A549 (cell line): Measurements from ENCODE around the gene MRPL58. TPM values are rescaled to one million over a fixed set of nuclear protein-coding genes. Genes with fewer than 3 reads are reported as not detected.

Experiments used
- ATAC-seq, 2 experiments: fragments of 200-7000 bp in 1 of 2; fragments of >200 bp in 1 of 2; cut with Nextera tagmentation in 1 of 2; cut with Tn5 transposase in 1 of 2; 3 replicates each; pipeline versions ENCODE4 v1.8.0 to v1.9.1; 2018 to 2020; ENCODE audit warnings: mild to moderate bottlenecking in 1 of 2, moderate library complexity in 1 of 2
- CTCF ChIA-PET: fragments of 300-600 bp; sonication (Branson Sonifier 250); formaldehyde crosslinking; extraction: SDS; loops from one replicate; lab custom pipeline; 2021; ENCODE audit warnings: antibody characterized with exemption, inconsistent platforms; lab: Yijun Ruan, JAX
- POLR2A ChIA-PET: fragments of 350-600 bp; formaldehyde crosslinking; extraction: SDS; loops from one replicate; lab custom pipeline; 2021; ENCODE audit warnings: antibody characterized with exemption, inconsistent platforms; lab: Yijun Ruan, JAX
- DNase-seq, 2 experiments: peaks; one replicate each; pipeline versions ENCODE4 v3.0.0 to v3.0.0-alpha.2; 2011 to 2016; ENCODE audit warnings: low read depth in 1 of 2, low spot score in 1 of 2
- FAIRE-seq: peaks from 2 replicates; lab custom pipeline; 2011; peaks lifted over from hg19 to GRCh38; lab: Jason Lieb, UNC
- H3K27ac ChIP-seq, 2 experiments: fragments of >200 bp; sonication (Bioruptor Twin); formaldehyde crosslinking; 3 replicates each; pipeline ENCODE4 v1.5.1; 2016 to 2017
- H3K4me1 ChIP-seq: fragments of >200 bp; sonication (Bioruptor Twin); formaldehyde crosslinking; 3 replicates; pipeline ENCODE4 v1.6.1; 2016
- H3K4me2 ChIP-seq: fragments of >200 bp; sonication (Bioruptor Twin); formaldehyde crosslinking; 3 replicates; pipeline ENCODE4 v1.6.1; 2016
- H3K4me3 ChIP-seq: fragments of >200 bp; sonication (Bioruptor Twin); formaldehyde crosslinking; 3 replicates; pipeline ENCODE4 v1.5.1; 2016
- H3K9me3 ChIP-seq: fragments of >200 bp; sonication (Bioruptor Twin); formaldehyde crosslinking; 3 replicates; pipeline ENCODE4 v1.6.1; 2016
- BCL3 ChIP-seq: fragments of >200 bp; sonication (Bioruptor Twin); formaldehyde crosslinking; IDR thresholded peaks from 3 replicates; pipeline ENCODE4 v1.6.1; 2016
- CBX2 ChIP-seq: fragments of 200-600 bp; sonication (generic); IDR thresholded peaks from 2 replicates; pipeline ENCODE4 v1.6.1; 2016; ENCODE audit warnings: low read depth, mild to moderate bottlenecking, borderline replicate concordance
- CBX8 ChIP-seq: fragments of 200-600 bp; sonication (generic); IDR thresholded peaks from 2 replicates; pipeline ENCODE4 v1.6.1; 2016
- CHD2 ChIP-seq: fragments of 150-350 bp; IDR thresholded peaks from 2 replicates; pipeline ENCODE4 v1.6.1; 2014; ENCODE audit warnings: low read length; ENCODE audit not compliant: partially characterized antibody
- CTCF ChIP-seq: fragments of >200 bp; sonication (Bioruptor Twin); formaldehyde crosslinking; IDR thresholded peaks from 3 replicates; pipeline ENCODE4 v1.5.1; 2016
- EHF ChIP-seq: fragments of 250-450 bp; sonication (Bioruptor Pico); IDR thresholded peaks from 2 replicates; pipeline ENCODE4 v1.5.0; 2020; ENCODE audit warnings: mild to moderate bottlenecking
- EHMT2 ChIP-seq: fragments of 200-600 bp; sonication (generic); IDR thresholded peaks from 2 replicates; pipeline ENCODE4 v1.6.1; 2016; ENCODE audit warnings: antibody characterized with exemption, low read depth, mild to moderate bottlenecking, moderate library complexity
- ESRRA ChIP-seq: fragments of 150-350 bp; IDR thresholded peaks from 2 replicates; pipeline ENCODE4 v1.6.1; 2014; ENCODE audit warnings: mild to moderate bottlenecking, low read length, borderline replicate concordance
- FOXS1 ChIP-seq: fragments of 250-450 bp; sonication (Bioruptor Pico); IDR thresholded peaks from 2 replicates; pipeline ENCODE4 v1.5.0; 2020; ENCODE audit warnings: mild to moderate bottlenecking, moderate library complexity
- GATA3 ChIP-seq: IDR thresholded peaks from 2 replicates; pipeline ENCODE4 v1.6.1; 2012; ENCODE audit warnings: borderline replicate concordance
- HDAC2 ChIP-seq: fragments of 200-600 bp; sonication (generic); IDR thresholded peaks from 2 replicates; pipeline ENCODE4 v1.6.1; 2016
- HOXB5 ChIP-seq: fragments of 250-450 bp; sonication (Bioruptor Pico); IDR thresholded peaks from 2 replicates; pipeline ENCODE4 v1.5.0; 2020; ENCODE audit warnings: mild to moderate bottlenecking, moderate library complexity
- JUN ChIP-seq, 2 experiments: fragments of >200 bp; sonication (Bioruptor Twin); formaldehyde crosslinking; IDR thresholded peaks; 2 replicates in 1 of 2; 3 replicates in 1 of 2; pipeline ENCODE4 v1.6.1; 2016 to 2017
- KDM1A ChIP-seq: fragments of 200-600 bp; sonication (generic); IDR thresholded peaks from 2 replicates; pipeline ENCODE4 v1.6.1; 2016; ENCODE audit warnings: low read depth, mild to moderate bottlenecking
- MYC ChIP-seq: IDR thresholded peaks from 2 replicates; pipeline ENCODE4 v1.6.1; 2012; ENCODE audit warnings: mild to moderate bottlenecking, inconsistent platforms, low read length, improper control_type of control experiment, borderline replicate concordance
- NFE2L2 ChIP-seq: fragments of 150-350 bp; conservative IDR thresholded peaks from 2 replicates; pipeline ENCODE4 v1.6.1; 2014; ENCODE audit warnings: low read length
- NPAS2 ChIP-seq: fragments of 250-450 bp; sonication (Bioruptor Pico); IDR thresholded peaks from 2 replicates; pipeline ENCODE4 v1.8.0; 2022; ENCODE audit warnings: mild to moderate bottlenecking, moderate library complexity, borderline replicate concordance
- PHF8 ChIP-seq: fragments of 200-600 bp; sonication (generic); IDR thresholded peaks from 2 replicates; pipeline ENCODE4 v1.6.1; 2016; ENCODE audit warnings: low read depth, mild to moderate bottlenecking, antibody characterized with exemption, moderate library complexity, borderline replicate concordance
- RAD21 ChIP-seq, 2 experiments: fragments of >200 bp in 1 of 2; sonication (Bioruptor Twin) in 1 of 2; formaldehyde crosslinking in 1 of 2; IDR thresholded peaks in 1 of 2; conservative IDR thresholded peaks in 1 of 2; 2 replicates in 1 of 2; 3 replicates in 1 of 2; pipeline ENCODE4 v1.6.1; 2012 to 2018; ENCODE audit warnings: inconsistent platforms in 1 of 2
- REST ChIP-seq: fragments of 200-600 bp; sonication (generic); IDR thresholded peaks from 2 replicates; pipeline ENCODE4 v1.6.1; 2016; ENCODE audit warnings: antibody characterized with exemption, mild to moderate bottlenecking, moderate library complexity
- RNF2 ChIP-seq: fragments of 200-600 bp; sonication (generic); IDR thresholded peaks from 2 replicates; pipeline ENCODE4 v1.6.1; 2016; ENCODE audit warnings: low read depth, mild to moderate bottlenecking, antibody characterized with exemption, moderate library complexity, borderline replicate concordance
- ZC3H11A ChIP-seq: fragments of 450-650 bp; IDR thresholded peaks from 2 replicates; pipeline ENCODE4 v1.6.1; 2014; ENCODE audit warnings: antibody characterized with exemption, mild to moderate bottlenecking
- ZNF302 ChIP-seq: fragments of 250-450 bp; sonication (Bioruptor Pico); IDR thresholded peaks from 2 replicates; pipeline ENCODE4 v1.9.0; 2021; ENCODE audit warnings: inconsistent platforms, mild to moderate bottlenecking, moderate library complexity
- WGBS: methylation state at CpG from one replicate; pipeline ENCODE4 v1.1.6; 2017; ENCODE audit errors: missing lambda C conversion rate; 5-methylcytosine and 5-hydroxymethylcytosine counted together
- polyA plus RNA-seq, 4 experiments: library from polyadenylated mRNA; depleted of rRNA in 3 of 4; stranded (reverse); fragments of >200 nt; fragmentation: RNase III in 1 of 4; extraction: RNeasy Plus Mini Kit Qiagen cat#74134 plus additional on column Dnase treatment in 1 of 4; gene quantifications; 2 replicates in 3 of 4; 3 replicates in 1 of 4; pipeline ENCODE4 v1.2.3, GENCODE V29; 2011 to 2017
- TF ChIP-seq, protein P1 (sequence below): IDR thresholded peaks from 2 replicates; pipeline ENCODE4 v1.6.1; 2012
- TF ChIP-seq, protein P2 (sequence below): IDR thresholded peaks from 2 replicates; pipeline ENCODE4 v1.6.1; 2012; ENCODE audit warnings: low read depth, borderline replicate concordance
- TF ChIP-seq, protein P3 (sequence below): fragments of 150-350 bp; IDR thresholded peaks from 2 replicates; pipeline ENCODE4 v1.6.1; 2014; ENCODE audit warnings: low read depth, mild to moderate bottlenecking, low read length

MRPL58 gene
- polyA plus RNA-seq, 2 of the 4 experiments (the other 2 are of a cell fraction), result 89.4 to 127 TPM

DNA sequence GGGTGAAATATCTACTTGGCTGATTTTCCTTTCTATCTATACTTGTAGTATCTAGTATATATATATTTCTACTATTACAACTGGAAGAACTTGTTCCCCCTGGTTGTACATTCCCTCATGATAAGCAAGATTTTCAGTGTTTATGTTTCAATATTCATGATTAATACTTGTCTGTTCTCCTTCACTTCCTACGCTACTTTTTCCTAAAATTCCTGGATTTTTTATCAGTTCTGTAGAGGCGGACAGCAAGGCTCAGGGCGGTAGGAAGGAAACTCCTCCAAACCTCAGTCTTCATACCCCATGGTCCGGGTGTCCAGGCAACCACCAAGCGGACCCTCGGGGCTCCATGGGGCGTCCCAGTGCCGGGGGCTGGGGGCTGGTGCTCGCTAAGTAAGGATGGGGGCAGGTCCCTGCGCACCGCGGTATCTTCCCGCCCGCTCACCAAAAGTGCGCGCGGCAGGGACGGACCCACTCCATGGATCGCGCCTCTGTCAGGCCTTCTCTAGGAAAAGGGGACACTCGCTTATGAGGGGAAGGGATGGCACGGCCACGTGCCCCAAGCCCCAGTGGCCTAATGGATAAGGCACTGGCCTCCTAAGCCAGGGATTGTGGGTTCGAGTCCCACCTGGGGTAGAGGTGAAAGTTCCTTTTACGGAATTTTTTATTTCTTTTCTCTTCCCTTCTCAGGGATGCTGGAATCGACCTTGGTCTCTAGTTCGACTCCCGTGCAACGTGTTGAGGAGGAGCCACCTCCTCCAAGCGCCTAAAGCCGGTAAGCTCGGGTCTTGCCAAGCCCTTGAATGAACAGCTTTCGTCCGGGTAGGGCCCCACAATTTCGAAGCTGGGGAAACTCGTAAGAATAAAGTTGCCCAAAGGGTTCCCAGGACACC, 21.1 kb downstream of the MRPL58 start (continued):
- TF ChIP-seq ESRRA, result peak; percentile 61; the same call in 1 of the 2 replicates

DNA sequence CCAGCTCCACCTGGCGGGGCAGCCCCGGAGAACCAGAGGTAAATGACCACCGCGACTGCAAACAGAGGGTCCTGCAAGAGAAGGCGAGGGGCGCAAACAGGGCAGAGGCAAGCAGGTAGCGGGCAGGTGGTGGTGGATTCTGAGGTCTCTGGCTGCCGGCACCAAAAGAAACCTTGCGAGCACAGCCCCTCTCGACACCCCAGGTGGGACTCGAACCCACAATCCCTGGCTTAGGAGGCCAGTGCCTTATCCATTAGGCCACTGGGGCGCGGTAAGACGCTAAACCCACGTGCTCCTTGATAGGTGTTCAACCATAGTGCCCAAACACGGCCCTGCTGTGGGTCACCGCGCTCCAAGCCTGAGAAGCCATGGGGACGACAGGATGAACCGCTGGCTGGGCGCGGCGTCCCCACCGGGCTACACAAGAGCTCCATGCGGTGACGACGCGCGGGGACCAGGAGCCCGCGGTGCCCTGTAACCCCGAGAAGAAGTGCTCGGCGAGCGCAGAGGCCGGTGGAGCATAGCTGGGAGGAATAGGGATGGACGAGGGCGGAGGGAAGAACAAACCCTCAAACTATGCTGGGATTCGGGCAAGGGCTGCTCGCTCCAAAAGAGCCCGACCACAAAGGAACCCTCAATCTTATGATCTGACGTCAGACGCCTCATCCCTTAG, 21.9 kb downstream of the MRPL58 start:
- ATAC-seq, result peak; percentile 57 to 71
- peak overlapping the region; percentile 73 for H3K4me3 ChIP-seq
- no peaks in the 10 kb centered on the region for H3K9me3 ChIP-seq
- FAIRE-seq, result no peak
- peaks cover 30% of the 10 kb centered on the region for H3K4me1 ChIP-seq
- ChIA-PET POLR2A (interaction anchor here (0.7 to 3.2 kb wide), 12 partner anchors 13 to 722 kb away, joined by 3 to 46 read pairs (median 8); partner anchors contain the start of genes ATP5PD, CDR2L, FDXR and GGA3), CTCF (interaction anchor here (0.6 to 4.5 kb wide), 22 partner anchors 8 to 237 kb away, joined by 3 to 35 read pairs (median 4); partner anchors contain the start of genes ATP5PD, CDR2L, KCTD2 and MIF4GD)
- peak; percentile 81 to 97 for DNase-seq
- 3% methylated on average over 38 of the region's 43 CpGs for WGBS
- H3K4me2 ChIP-seq, result peak overlapping the region; percentile 89
- peak overlapping the region; percentile 97 for H3K27ac ChIP-seq
- TF ChIP-seq JUN (IDR thresholded peaks at IDR 0.05), result peak in 1 of 2 experiments; percentile 42; a peak in 2 of 5 replicates
- TF ChIP-seq EHMT2, result no peak
- 0 out of 2 replicates have a peak, but pooled peaks have one; percentile 11 for TF ChIP-seq KDM1A
- no peak; a peak in 1 of 5 replicates for TF ChIP-seq RAD21 (conservative IDR thresholded peaks at IDR 0.05 in 1 of 2, IDR thresholded peaks at IDR 0.05 in 1 of 2)
- TF ChIP-seq, protein P1, sequence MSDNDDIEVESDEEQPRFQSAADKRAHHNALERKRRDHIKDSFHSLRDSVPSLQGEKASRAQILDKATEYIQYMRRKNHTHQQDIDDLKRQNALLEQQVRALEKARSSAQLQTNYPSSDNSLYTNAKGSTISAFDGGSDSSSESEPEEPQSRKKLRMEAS, result peak; percentile 68; the same call in 1 of the 2 replicates
- no peak for TF ChIP-seq ZC3H11A
- TF ChIP-seq MYC, result no peak; the same call in 1 of the 2 replicates
- no peak for TF ChIP-seq ZNF302 (CRISPR knock-in tag)
- peak; percentile 20; the same call in 1 of the 2 replicates for TF ChIP-seq GATA3
- no peak for TF ChIP-seq CBX2
- TF ChIP-seq BCL3, result peak; percentile 2; the same call in 1 of the 3 replicates
- 0 out of 2 replicates have a peak, but pooled peaks have one; percentile 15 for TF ChIP-seq HDAC2
- TF ChIP-seq, protein P2, sequence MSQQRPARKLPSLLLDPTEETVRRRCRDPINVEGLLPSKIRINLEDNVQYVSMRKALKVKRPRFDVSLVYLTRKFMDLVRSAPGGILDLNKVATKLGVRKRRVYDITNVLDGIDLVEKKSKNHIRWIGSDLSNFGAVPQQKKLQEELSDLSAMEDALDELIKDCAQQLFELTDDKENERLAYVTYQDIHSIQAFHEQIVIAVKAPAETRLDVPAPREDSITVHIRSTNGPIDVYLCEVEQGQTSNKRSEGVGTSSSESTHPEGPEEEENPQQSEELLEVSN, result 0 out of 2 replicates have a peak, but pooled peaks have one; percentile 57
- no peak for TF ChIP-seq CBX8
- TF ChIP-seq CHD2, result no peak
- TF ChIP-seq ESRRA, result no peak
- TF ChIP-seq NFE2L2, result no peak
- TF ChIP-seq REST, result no peak
- no peak for TF ChIP-seq NPAS2 (CRISPR knock-in tag)
- peak; percentile 94 for TF ChIP-seq PHF8
- TF ChIP-seq EHF (CRISPR knock-in tag), result peak; percentile 7; the same call in 1 of the 2 replicates
- TF ChIP-seq FOXS1 (CRISPR knock-in tag), result 0 out of 2 replicates have a peak, but pooled peaks have one; percentile 6
- TF ChIP-seq, protein P3, sequence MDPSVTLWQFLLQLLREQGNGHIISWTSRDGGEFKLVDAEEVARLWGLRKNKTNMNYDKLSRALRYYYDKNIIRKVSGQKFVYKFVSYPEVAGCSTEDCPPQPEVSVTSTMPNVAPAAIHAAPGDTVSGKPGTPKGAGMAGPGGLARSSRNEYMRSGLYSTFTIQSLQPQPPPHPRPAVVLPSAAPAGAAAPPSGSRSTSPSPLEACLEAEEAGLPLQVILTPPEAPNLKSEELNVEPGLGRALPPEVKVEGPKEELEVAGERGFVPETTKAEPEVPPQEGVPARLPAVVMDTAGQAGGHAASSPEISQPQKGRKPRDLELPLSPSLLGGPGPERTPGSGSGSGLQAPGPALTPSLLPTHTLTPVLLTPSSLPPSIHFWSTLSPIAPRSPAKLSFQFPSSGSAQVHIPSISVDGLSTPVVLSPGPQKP, result no peak
- TF ChIP-seq RNF2, result no peak
- no peak for TF ChIP-seq CTCF
- TF ChIP-seq HOXB5 (CRISPR knock-in tag), result peak; percentile 67; the same call in 1 of the 2 replicates
